Upper lobe of left lung (tissue), 4 donors: ENCODE data around the gene CUX1.

Source experiments
- POLR2A ChIP-seq, 4 donors: fragments of 450-650 bp; IDR thresholded peaks; one replicate each; pipeline ENCODE4 v1.5.1; 2016 to 2017; ENCODE audit warnings: antibody characterized with exemption in 4 of 4, mild to moderate bottlenecking in 2 of 4
- POLR2AphosphoS5 ChIP-seq, 2 donors: sonication (generic); formaldehyde crosslinking; IDR thresholded peaks; one replicate each; pipeline ENCODE4 v1.5.1; 2017; ENCODE audit warnings: antibody characterized with exemption in 2 of 2
- TF ChIP-seq, protein P1 (sequence below), 6 experiments: fragments of 450-650 bp in 4 of 6; fragments of 200-600 bp in 2 of 6; sonication (generic) in 2 of 6; IDR thresholded peaks; one replicate each; pipeline ENCODE4 v1.5.1; 2016 to 2019; ENCODE audit warnings: antibody characterized with exemption in 6 of 6

GRCh38 chr7:102068846-102069245, 251.4 kb downstream of the CUX1 start:
- TF ChIP-seq POLR2AphosphoS5 (IDR thresholded peaks at IDR 0.05): no peak
- TF ChIP-seq, protein P1, sequence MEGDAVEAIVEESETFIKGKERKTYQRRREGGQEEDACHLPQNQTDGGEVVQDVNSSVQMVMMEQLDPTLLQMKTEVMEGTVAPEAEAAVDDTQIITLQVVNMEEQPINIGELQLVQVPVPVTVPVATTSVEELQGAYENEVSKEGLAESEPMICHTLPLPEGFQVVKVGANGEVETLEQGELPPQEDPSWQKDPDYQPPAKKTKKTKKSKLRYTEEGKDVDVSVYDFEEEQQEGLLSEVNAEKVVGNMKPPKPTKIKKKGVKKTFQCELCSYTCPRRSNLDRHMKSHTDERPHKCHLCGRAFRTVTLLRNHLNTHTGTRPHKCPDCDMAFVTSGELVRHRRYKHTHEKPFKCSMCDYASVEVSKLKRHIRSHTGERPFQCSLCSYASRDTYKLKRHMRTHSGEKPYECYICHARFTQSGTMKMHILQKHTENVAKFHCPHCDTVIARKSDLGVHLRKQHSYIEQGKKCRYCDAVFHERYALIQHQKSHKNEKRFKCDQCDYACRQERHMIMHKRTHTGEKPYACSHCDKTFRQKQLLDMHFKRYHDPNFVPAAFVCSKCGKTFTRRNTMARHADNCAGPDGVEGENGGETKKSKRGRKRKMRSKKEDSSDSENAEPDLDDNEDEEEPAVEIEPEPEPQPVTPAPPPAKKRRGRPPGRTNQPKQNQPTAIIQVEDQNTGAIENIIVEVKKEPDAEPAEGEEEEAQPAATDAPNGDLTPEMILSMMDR (IDR thresholded peaks at IDR 0.05): no peak
- no peak for TF ChIP-seq POLR2A (IDR thresholded peaks at IDR 0.05)
